DLD1 (cell line): ENCODE results near the gene ACTR8.
"Not testable (repeated sequence)": the region's sequence is repeated elsewhere in the genome, so short reads cannot be mapped to it uniquely, and the experiment has no call there.

Experiments
- in situ Hi-C: cut with HindIII; loops from 2 replicates; pipeline ENCODE4 v1.10.0; 2017; ENCODE audit warnings: low sequenced_read_pairs

The ACTR8 gene

GRCh38 chr3:53881691-53882593 lies at the start of gene ACTR8:
ACTR8 (minus strand) TSS chr3:53882152; CDS start chr3:53882101, 51 bp downstream.
- in situ Hi-C loops = no loop called here

- in situ Hi-C loops = not testable (repeated sequence)
Measured at GRCh38 chr3:53927208-53927872, 45.4 kb upstream of the ACTR8 start.

GRCh38 chr3:53921296-53921695 lies 39.3 kb upstream of the ACTR8 start:
- in situ Hi-C loops = no loop called here

- in situ Hi-C loops = no loop called here
Measured at GRCh38 chr3:53919741-53920140, 37.8 kb upstream of the ACTR8 start.

GRCh38 chr3:53913401-53913800 lies 31.4 kb upstream of the ACTR8 start:
- in situ Hi-C loops = no loop called here

GRCh38 chr3:53902711-53903110 lies 20.8 kb upstream of the ACTR8 start:
- in situ Hi-C loops = no loop called here

- in situ Hi-C loops = no loop called here
Measured at GRCh38 chr3:53902067-53902466, 20.1 kb upstream of the ACTR8 start.

- in situ Hi-C loops = no loop called here
Measured at GRCh38 chr3:53900666-53901331, 18.8 kb upstream of the ACTR8 start.

- in situ Hi-C loops = no loop called here
Measured at GRCh38 chr3:53899750-53900149, 17.8 kb upstream of the ACTR8 start.

GRCh38 chr3:53892286-53892637 lies 10.3 kb upstream of the ACTR8 start:
- in situ Hi-C loops = no loop called here

- in situ Hi-C loops = no loop called here
Measured at GRCh38 chr3:53891497-53892285, 9.7 kb upstream of the ACTR8 start, which contains the start of gene SELENOK. SELENOK (minus strand) TSS chr3:53891859.

- in situ Hi-C loops = no loop called here
Measured at GRCh38 chr3:53890726-53891475, 8.9 kb upstream of the ACTR8 start.

- in situ Hi-C loops = no loop called here
Measured at GRCh38 chr3:53888232-53888631, 6.3 kb upstream of the ACTR8 start.

- in situ Hi-C loops = no loop called here
Measured at GRCh38 chr3:53887446-53887845, 5.5 kb upstream of the ACTR8 start.

GRCh38 chr3:53885239-53885638 lies 3.3 kb upstream of the ACTR8 start:
- in situ Hi-C loops = no loop called here

- in situ Hi-C loops = no loop called here
Measured at GRCh38 chr3:53884623-53885022, 2.7 kb upstream of the ACTR8 start.

GRCh38 chr3:53883008-53883407 lies 1.1 kb upstream of the ACTR8 start:
- in situ Hi-C loops = no loop called here

- in situ Hi-C loops = no loop called here
Measured at GRCh38 chr3:53880396-53881345, 1.3 kb downstream of the ACTR8 start.
